Endothelial cell of umbilical vein (primary cell): ENCODE results near the gene PDX1. TPM values are rescaled to one million over a fixed set of nuclear protein-coding genes. Genes with fewer than 3 reads are reported as not detected.

Experiments used
- BruUV-seq: library from RNA; stranded (reverse); fragments of 400-500 nt; replicated peaks from 2 replicates; lab custom pipeline; 2021; lab: Mats Ljungman, UMichigan
- CTCF ChIA-PET: fragments of 300-600, 350-600 bp; sonication (Branson Sonifier 250); formaldehyde crosslinking; loops from one replicate; lab custom pipeline; 2021; ENCODE audit warnings: antibody characterized with exemption, inconsistent platforms; lab: Charles Lee
- POLR2A ChIA-PET: fragments of 300-600, 350-600 bp; sonication (Branson Sonifier 250); formaldehyde crosslinking; loops from one replicate; lab custom pipeline; 2021; ENCODE audit warnings: antibody characterized with exemption, inconsistent platforms; lab: Charles Lee
- DNase-seq: peaks from one replicate; pipeline ENCODE4 v3.0.0-alpha.2; 2011; ENCODE audit warnings: low read depth, low spot score
- FAIRE-seq: peaks from 2 replicates; lab custom pipeline; 2011; peaks lifted over from hg19 to GRCh38; lab: Jason Lieb, UNC
- H2AFZ ChIP-seq: 2 replicates; pipeline ENCODE4 v1.6.0; 2012; ENCODE audit warnings: low read depth, low read length, control low read depth, inconsistent platforms
- H3K27ac ChIP-seq: 2 replicates; pipeline ENCODE4 v1.5.1; 2011; ENCODE audit warnings: low read depth, mild to moderate bottlenecking, control low read depth, low read length, moderate library complexity; ENCODE audit not compliant: insufficient read depth
- H3K27me3 ChIP-seq, 2 experiments: 2 replicates each; pipeline versions ENCODE4 v1.6.0 to v1.6.1; 2011; ENCODE audit warnings: low read length in 2 of 2, mixed read lengths in 1 of 2; ENCODE audit not compliant: control insufficient read depth in 2 of 2, insufficient read depth in 2 of 2
- H3K36me3 ChIP-seq, 2 experiments: 2 replicates in 1 of 2; 3 replicates in 1 of 2; pipeline ENCODE4 v1.5.1; 2011; ENCODE audit warnings: low read length in 2 of 2, mild to moderate bottlenecking in 1 of 2, moderate library complexity in 1 of 2; ENCODE audit not compliant: control insufficient read depth in 2 of 2, insufficient read depth in 2 of 2; ENCODE audit errors: extremely low read depth in 1 of 2
- H3K4me1 ChIP-seq: 3 replicates; pipeline ENCODE4 v1.5.1; 2011; ENCODE audit warnings: mild to moderate bottlenecking, low read length; ENCODE audit not compliant: control insufficient read depth, insufficient read depth; ENCODE audit errors: extremely low read depth
- H3K4me2 ChIP-seq: 2 replicates; pipeline ENCODE4 v1.6.1; 2011; ENCODE audit warnings: low read length, control low read depth, mixed read lengths; ENCODE audit not compliant: insufficient read depth
- H3K4me3 ChIP-seq, 3 experiments: fragments of 200-600 bp in 1 of 3; sonication (generic), shearing (Covaris generic) in 1 of 3; replicated peaks in 1 of 3; 2 replicates each; pipeline ENCODE4 v1.5.1; 2011 to 2016; ENCODE audit warnings: control low read depth in 3 of 3, low read length in 3 of 3, mild to moderate bottlenecking in 2 of 3, inconsistent platforms in 1 of 3, low read depth in 1 of 3, moderate library complexity in 1 of 3; ENCODE audit not compliant: insufficient read depth in 1 of 3
- H3K79me2 ChIP-seq: 2 replicates; pipeline ENCODE4 v1.6.0; 2012; ENCODE audit warnings: low read length, inconsistent platforms; ENCODE audit not compliant: control insufficient read depth, insufficient read depth
- H3K9ac ChIP-seq: replicated peaks from 2 replicates; pipeline ENCODE3; 2011; ENCODE audit warnings: low read length, control low read depth; ENCODE audit not compliant: insufficient read depth; ENCODE audit errors: extremely low read depth
- H3K9me1 ChIP-seq: replicated peaks from 3 replicates; pipeline ENCODE4 v1.6.0; 2011; ENCODE audit warnings: mild to moderate bottlenecking, low read length; ENCODE audit not compliant: control insufficient read depth, insufficient read depth; ENCODE audit errors: extremely low read depth
- H3K9me3 ChIP-seq: replicated peaks from 2 replicates; pipeline ENCODE4 v1.5.1; 2012; ENCODE audit warnings: low read length, inconsistent platforms; ENCODE audit not compliant: control insufficient read depth, insufficient read depth
- H4K20me1 ChIP-seq: replicated peaks from 2 replicates; pipeline ENCODE3; 2011; ENCODE audit warnings: mild to moderate bottlenecking, low read length; ENCODE audit not compliant: control insufficient read depth, insufficient read depth; ENCODE audit errors: extremely low read depth
- CTCF ChIP-seq, 2 donors: IDR thresholded peaks; 1 replicate in 1 of 2; 2 replicates in 1 of 2; pipeline ENCODE4 v1.5.1; 2011; ENCODE audit warnings: low read length in 2 of 2, mild to moderate bottlenecking in 2 of 2, moderate library complexity in 2 of 2, control low read depth in 1 of 2, inconsistent platforms in 1 of 2, low read depth in 1 of 2; ENCODE audit not compliant: insufficient read depth in 1 of 2; ENCODE audit errors: extremely low read depth in 1 of 2
- EZH2 ChIP-seq: IDR thresholded peaks from 2 replicates; pipeline ENCODE4 v1.6.1; 2012; ENCODE audit warnings: borderline replicate concordance, low read depth, mild to moderate bottlenecking, moderate library complexity, low read length, inconsistent platforms; ENCODE audit not compliant: severe bottlenecking
- FOS ChIP-seq: IDR thresholded peaks from 2 replicates; pipeline ENCODE4 v1.6.1; 2011; ENCODE audit warnings: mild to moderate bottlenecking, low read length, moderate library complexity, borderline replicate concordance; ENCODE audit not compliant: insufficient read depth
- dilution Hi-C: fragments of 300-500 bp; cut with MboI; formaldehyde crosslinking; loops from one replicate; pipeline ENCODE4 v1.15.0; 2019; ENCODE audit warnings: low sequenced_read_pairs; ENCODE audit not compliant: extremely low pct_ligation_motif_present
- intact Hi-C: fragments of 100-400 bp; cut with micrococcal nuclease; formaldehyde crosslinking; loops from one replicate; pipeline ENCODE4 v1.10.0; 2022
- polyA plus RNA-seq, 4 experiments: library from polyadenylated mRNA; depleted of rRNA in 3 of 4; stranded (reverse) in 3 of 4; unstranded in 1 of 4; fragments of >200 nt; gene quantifications; 2 replicates each; pipeline versions ENCODE4 v1.2.1 to v1.2.3, GENCODE V29; 2011 to 2012; ENCODE audit warnings: missing spikeins in 1 of 4
- total RNA-seq: library from RNA; stranded (reverse); gene quantifications from 2 replicates; pipeline ENCODE4 v1.2.3, GENCODE V29; 2021

The PDX1 gene
- total and polyA plus RNA-seq, 2 donors (not counting 3 experiments of a cell fraction or from before 2014, with no cell fraction given) = not detected

GRCh38 chr13:27915301-27916207, 4.2 kb upstream of the PDX1 start:
- Histone ChIP-seq H3K27me3 (peaks cover 48 to 65% of the 10 kb centered on the region in 2 experiments), H3K4me1 (peaks cover 5% of the 10 kb centered on the region), H3K9me1 (no peaks in the 10 kb centered on the region), H3K9ac (no peak overlapping the region), H2AFZ (no peak overlapping the region), H3K4me3 (no peak overlapping the region), H3K4me2 (no peak overlapping the region), H3K27ac (no peak overlapping the region), H4K20me1 (no peaks in the 10 kb centered on the region), H3K79me2 (no peaks in the 10 kb centered on the region), H3K9me3 (no peaks in the 10 kb centered on the region), H3K36me3 (no peaks in the 10 kb centered on the region)
- DNase-seq (no peak), FAIRE-seq (no peak)
- intact Hi-C loops (no loop called here), dilution Hi-C loops (no loop called here)
- TF ChIP-seq FOS = no peak
- TF ChIP-seq EZH2 = peak; percentile 41
- BruUV-seq = no TSS peak
- CTCF ChIA-PET = interaction anchor here (0.9 to 2.0 kb wide), 4 partner anchors 12 to 46 kb away, joined by 3 to 8 read pairs (median 3); no protein-coding TSS in a partner anchor
- POLR2A ChIA-PET = no interaction called here

DNA sequence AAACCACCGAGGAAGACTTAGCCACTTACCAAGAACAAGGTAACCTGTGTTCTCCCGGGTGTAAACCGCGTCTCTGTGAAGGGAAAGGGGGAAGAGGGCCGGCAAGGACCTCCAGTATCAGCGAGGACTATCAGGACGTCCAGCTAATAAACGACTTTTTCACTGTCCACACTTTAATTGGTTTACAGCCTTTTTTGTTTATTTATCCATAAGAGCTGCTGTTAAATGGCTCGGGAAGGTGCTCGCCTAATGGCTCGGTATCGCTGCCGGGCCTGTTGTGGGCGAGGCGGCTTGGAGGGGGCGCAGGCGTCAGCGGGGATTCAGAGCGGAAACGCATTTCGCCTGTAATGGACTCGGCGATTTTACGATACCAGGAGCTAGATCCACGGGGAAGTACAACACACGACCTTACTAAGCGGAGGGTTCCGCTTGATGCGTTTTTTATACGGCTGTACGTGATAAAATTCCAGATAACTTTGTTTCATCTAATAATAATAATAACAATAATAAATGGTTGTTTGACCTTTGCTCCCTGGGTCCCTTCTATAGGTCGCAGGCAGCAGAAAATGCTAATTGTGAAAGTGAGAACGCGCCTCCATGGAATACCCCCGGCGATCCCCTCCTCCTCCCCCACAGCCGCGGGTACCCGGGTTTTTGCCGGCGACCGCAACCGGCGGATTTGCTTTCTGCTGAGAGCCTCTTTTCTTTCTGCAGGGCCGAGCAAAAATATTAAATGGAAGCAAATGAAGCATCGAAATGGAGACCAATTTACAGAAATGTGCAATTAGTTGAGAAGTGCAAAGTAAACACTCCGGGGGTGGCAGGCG, 2.5 kb upstream of the PDX1 start:
- Histone ChIP-seq H3K27me3 (peaks cover 66 to 75% of the 10 kb centered on the region in 2 experiments), H4K20me1 (no peaks in the 10 kb centered on the region), H3K79me2 (no peaks in the 10 kb centered on the region), H3K4me3 (no peak overlapping the region), H2AFZ (no peak overlapping the region), H3K27ac (no peak overlapping the region), H3K4me2 (no peak overlapping the region), H3K4me1 (peaks cover 7% of the 10 kb centered on the region), H3K9me3 (no peaks in the 10 kb centered on the region), H3K9me1 (no peaks in the 10 kb centered on the region), H3K36me3 (no peaks in the 10 kb centered on the region), H3K9ac (no peak overlapping the region)
- intact Hi-C loops = no loop called here
- no TSS peak for BruUV-seq
- TF ChIP-seq CTCF (IDR thresholded peaks at IDR 0.05; ENCODE audit: extremely low read depth in 1 of 2, insufficient read depth in 1 of 2, low read depth in 1 of 2, low read length in 2 of 2) (no peak), FOS (no peak), EZH2 (peak; percentile 96)
- ChIA-PET CTCF (interaction anchor here (2.0 kb wide), 1 partner anchor 37 kb away, joined by 8 read pairs; no protein-coding TSS in a partner anchor), POLR2A (no interaction called here)
- dilution Hi-C loops = no loop called here
- FAIRE-seq = no peak
- DNase-seq = no peak
